ENCODE measurements around the gene MALT1. TPM values are rescaled to one million over a fixed set of nuclear protein-coding genes. Genes with fewer than 3 reads are reported as not detected.
"Not testable (repeated sequence)": the region's sequence is repeated elsewhere in the genome, so short reads cannot be mapped to it uniquely, and the experiment has no call there.

Gene MALT1, protein sequence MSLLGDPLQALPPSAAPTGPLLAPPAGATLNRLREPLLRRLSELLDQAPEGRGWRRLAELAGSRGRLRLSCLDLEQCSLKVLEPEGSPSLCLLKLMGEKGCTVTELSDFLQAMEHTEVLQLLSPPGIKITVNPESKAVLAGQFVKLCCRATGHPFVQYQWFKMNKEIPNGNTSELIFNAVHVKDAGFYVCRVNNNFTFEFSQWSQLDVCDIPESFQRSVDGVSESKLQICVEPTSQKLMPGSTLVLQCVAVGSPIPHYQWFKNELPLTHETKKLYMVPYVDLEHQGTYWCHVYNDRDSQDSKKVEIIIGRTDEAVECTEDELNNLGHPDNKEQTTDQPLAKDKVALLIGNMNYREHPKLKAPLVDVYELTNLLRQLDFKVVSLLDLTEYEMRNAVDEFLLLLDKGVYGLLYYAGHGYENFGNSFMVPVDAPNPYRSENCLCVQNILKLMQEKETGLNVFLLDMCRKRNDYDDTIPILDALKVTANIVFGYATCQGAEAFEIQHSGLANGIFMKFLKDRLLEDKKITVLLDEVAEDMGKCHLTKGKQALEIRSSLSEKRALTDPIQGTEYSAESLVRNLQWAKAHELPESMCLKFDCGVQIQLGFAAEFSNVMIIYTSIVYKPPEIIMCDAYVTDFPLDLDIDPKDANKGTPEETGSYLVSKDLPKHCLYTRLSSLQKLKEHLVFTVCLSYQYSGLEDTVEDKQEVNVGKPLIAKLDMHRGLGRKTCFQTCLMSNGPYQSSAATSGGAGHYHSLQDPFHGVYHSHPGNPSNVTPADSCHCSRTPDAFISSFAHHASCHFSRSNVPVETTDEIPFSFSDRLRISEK
- 11.8 TPM for total RNA-seq
- long read RNA-seq, full-length matches to known transcripts: 5 of 6 reads
- long read RNA-seq, partial matches to known transcripts: 0 of 6 reads
- long read RNA-seq, other reads (novel, unspliced or antisense): 1 of 6 reads

- intact Hi-C loops (cut with DNase I): loop anchor here (2.0 to 5.0 kb wide), 3 partner anchors 44 to 91 kb away; partner anchors contain the start of gene ALPK2
- ATAC-seq: peak; percentile 99
- DNase-seq (ENCODE audit: missing footprints): peak; percentile 96
Observed at GRCh38 chr18:58671111-58671631, at the start of gene MALT1. MALT1 (plus strand) TSS chr18:58671465; CDS start chr18:58671644, 179 bp downstream.

GRCh38 chr18:58624011-58624410 lies 47.3 kb upstream of the MALT1 start:
- peak; percentile 40 for ATAC-seq
- no peak for DNase-seq (ENCODE audit: missing footprints)
- intact Hi-C loops (cut with DNase I): loop anchor here (10.0 kb wide), 1 partner anchor 89 kb away; no protein-coding TSS in a partner anchor

DNA sequence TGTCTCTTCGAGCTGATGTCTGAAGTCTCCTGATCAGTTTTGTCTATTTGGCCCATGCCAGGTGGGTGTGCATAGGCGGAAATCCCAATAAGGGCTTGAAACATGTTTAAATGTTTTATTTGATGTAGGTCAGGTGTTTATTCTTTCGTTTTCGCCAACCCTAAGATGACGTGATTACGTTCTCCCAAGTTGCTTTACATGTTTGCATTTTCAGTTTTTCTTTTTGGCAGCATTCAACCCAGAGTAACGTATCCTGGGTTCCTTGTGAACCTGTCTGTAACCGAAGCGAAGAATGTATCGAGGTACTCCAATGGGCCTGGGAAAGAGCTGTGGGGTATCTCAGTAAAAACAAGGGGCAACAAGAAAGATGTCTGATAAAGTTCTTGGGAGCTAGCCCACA lies 45.4 kb upstream of the MALT1 start:
- intact Hi-C loops (cut with DNase I): loop anchor here (5.0 to 10.0 kb wide), 4 partner anchors 46 to 136 kb away; partner anchors contain the start of gene MALT1
- no peak for ATAC-seq

DNA sequence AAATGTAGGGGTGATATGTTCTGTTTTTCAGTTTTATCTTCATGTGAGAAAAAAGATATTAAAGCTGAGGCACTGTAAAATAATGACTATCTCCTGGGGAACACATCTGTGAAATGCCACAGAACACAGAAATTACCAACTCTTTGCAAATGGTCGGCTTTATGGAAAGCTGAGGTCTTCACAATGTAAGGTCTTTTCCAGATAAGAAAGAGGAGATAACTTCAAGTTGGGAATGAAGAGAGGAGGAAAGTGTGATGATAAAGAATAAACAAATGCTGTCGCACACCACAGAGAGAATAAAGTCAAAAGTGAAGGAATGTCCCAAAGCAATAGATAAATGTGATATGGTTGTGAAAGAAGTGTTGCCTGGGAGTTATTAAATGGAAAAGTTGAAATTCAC lies 41.2 kb upstream of the MALT1 start:
- DNase-seq (ENCODE audit: missing footprints): no peak
- no peak for ATAC-seq
- intact Hi-C loops (cut with DNase I): no loop called here

More for the DNA sequence above, 45.4 kb upstream of the MALT1 start:
- no peak for DNase-seq (ENCODE audit: missing footprints)

- intact Hi-C loops (cut with DNase I): no loop called here
- no peak for ATAC-seq
- DNase-seq (ENCODE audit: missing footprints): no peak
Observed at GRCh38 chr18:58631301-58631700, 40.0 kb upstream of the MALT1 start.

DNA sequence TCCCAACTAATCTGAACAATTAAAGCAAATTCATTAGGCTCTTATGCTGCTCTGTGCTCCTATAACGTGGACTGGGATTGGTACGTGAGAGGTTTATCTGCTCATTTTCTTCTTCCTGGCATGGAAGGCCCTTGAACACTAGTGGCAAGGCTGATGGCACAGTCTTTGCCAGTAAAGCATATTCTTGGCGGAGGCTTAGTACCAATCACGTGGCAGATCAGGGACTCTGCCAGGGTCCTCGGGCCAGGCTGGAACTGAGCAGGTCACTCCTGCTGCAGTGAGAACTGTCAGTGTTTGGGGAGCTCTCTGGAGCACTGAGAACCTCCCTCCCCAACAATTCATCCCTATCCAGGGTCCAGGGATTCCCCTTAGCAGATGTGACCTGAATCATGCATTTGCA lies 38.7 kb upstream of the MALT1 start:
- no peak for DNase-seq (ENCODE audit: missing footprints)
- ATAC-seq: peak; percentile 82
- intact Hi-C loops (cut with DNase I): no loop called here

GRCh38 chr18:58633874-58634273 lies 37.4 kb upstream of the MALT1 start:
- DNase-seq (ENCODE audit: missing footprints): no peak
- no peak for ATAC-seq
- intact Hi-C loops (cut with DNase I): no loop called here

- DNase-seq (ENCODE audit: missing footprints) (no peak), ATAC-seq (no peak)
- intact Hi-C loops (cut with DNase I): no loop called here
Observed at GRCh38 chr18:58635891-58636290, 35.4 kb upstream of the MALT1 start.

GRCh38 chr18:58637197-58637596 lies 34.1 kb upstream of the MALT1 start:
- intact Hi-C loops (cut with DNase I): no loop called here
- no peak for ATAC-seq
- DNase-seq (ENCODE audit: missing footprints): no peak

- no peak for DNase-seq (ENCODE audit: missing footprints)
- no peak for ATAC-seq
- intact Hi-C loops (cut with DNase I): no loop called here
Observed at GRCh38 chr18:58637946-58638345, 33.3 kb upstream of the MALT1 start.

- intact Hi-C loops (cut with DNase I): no loop called here
- DNase-seq (ENCODE audit: missing footprints) (no peak), ATAC-seq (no peak)
Observed at GRCh38 chr18:58638441-58638840, 32.8 kb upstream of the MALT1 start.

DNA sequence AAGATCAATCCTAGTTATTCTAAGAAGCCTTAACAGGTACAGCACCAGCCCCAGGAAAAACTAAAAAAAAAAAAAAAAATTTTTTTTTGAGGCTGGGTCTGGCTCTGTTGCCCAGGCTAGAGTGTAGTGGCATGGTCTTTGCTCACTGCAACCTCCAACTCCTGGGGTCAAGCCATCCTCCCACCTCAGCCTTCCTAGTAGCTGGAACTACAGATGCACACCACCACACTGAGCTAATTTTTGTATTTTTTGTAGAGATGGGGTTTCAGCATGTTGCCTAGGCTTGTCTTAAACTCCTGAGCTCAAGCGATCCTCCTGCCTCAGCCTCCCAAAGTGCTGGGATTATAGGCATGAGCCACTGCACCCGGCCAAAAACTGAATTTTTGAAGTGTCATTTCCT lies 32.0 kb upstream of the MALT1 start:
- DNase-seq (ENCODE audit: missing footprints) (no peak), ATAC-seq (no peak)

DNA sequence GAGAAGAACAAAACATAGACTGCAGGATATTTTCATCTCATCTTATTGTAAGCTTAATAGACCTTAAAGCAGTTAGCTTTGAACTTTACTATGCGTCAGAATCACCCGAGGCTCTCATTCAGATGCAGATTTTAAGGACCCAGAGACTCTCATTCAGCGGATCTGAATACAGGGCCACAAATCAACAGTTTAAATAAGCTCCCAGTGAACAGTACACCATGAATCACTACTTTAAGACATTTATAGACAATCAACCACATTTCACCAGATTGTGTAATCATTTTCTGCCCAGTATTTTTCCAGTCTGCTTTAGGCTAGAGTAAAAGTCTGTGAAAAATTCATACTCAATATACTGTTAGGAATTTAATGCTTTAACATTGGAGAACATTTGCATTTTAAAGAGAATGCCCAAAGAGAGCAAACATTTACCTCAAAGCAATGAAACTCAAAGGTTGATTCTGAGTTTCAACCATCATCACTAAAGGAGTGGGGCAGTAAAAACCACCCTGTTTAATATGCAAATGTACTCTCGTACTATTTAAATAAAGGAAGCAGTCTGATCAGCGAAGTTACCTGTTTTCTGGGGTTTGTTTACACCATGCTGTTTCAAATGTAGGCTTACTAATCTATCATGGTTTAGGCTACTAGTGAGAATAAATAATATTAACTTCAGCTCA lies 31.4 kb upstream of the MALT1 start:
- DNase-seq (ENCODE audit: missing footprints) (no peak), ATAC-seq (no peak)
- intact Hi-C loops (cut with DNase I): no loop called here

More for the DNA sequence above, 32.0 kb upstream of the MALT1 start:
- intact Hi-C loops (cut with DNase I): no loop called here

DNA sequence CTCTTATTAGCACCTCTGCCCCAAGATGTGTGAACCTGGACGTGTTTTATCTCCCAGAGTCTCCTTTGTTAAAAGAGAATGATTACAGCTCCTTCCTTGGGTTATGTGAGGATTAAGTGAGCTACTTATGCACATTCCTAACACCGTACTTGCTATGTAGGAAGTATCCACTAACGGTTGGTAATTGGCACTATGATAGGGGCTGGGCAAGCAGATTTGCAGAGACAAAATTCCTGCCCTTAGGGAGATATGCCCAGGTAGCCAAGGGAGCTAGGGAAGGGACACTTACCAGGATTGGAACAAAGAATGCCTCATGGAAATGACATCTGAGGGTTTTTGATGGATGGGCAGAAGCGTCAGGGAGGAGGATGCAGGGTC lies 30.8 kb upstream of the MALT1 start:
- DNase-seq (ENCODE audit: missing footprints) (no peak), ATAC-seq (no peak)
- intact Hi-C loops (cut with DNase I): no loop called here

DNA sequence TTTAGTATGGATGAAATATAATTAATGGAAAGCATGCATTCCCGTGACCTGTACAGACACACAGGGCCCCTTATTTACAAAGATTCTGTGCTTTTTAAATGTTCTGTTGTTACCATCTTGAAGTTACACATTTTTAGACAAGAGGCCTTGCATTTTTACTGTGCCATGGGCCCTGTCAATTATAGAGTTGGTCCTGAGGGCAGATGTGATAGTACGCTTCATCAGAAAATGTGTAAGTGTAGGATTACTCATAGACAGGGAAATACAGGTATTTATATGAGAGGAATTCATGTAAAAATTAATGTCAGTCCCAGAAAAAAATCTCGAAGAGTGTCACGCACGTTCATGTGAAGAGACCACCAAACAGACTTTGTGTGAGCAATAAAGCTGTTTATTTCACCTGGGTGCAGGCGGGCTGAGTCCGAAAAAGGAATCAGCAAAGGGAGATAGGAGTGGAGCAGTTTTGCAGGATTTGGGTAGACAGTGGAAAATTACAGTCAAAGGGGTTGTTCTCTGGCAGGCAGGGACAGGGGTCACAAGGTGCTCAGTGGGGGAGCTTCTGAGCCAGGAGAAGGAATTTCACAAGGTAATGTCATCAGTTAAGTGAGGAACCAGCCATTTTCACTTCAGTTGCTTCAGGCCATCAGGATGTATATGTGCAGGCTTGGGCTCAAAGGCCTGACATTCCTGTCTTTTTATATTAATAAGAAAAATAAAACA lies 30.2 kb upstream of the MALT1 start:
- intact Hi-C loops (cut with DNase I): no loop called here
- DNase-seq (ENCODE audit: missing footprints) (no peak), ATAC-seq (no peak)

GRCh38 chr18:58643557-58643956 lies 27.7 kb upstream of the MALT1 start:
- intact Hi-C loops (cut with DNase I); DNase-seq (ENCODE audit: missing footprints); ATAC-seq: not testable (repeated sequence)

GRCh38 chr18:58645398-58645797 lies 25.9 kb upstream of the MALT1 start:
- no peak for DNase-seq (ENCODE audit: missing footprints)
- intact Hi-C loops (cut with DNase I): no loop called here
- no peak for ATAC-seq

GRCh38 chr18:58646334-58646862 lies 24.9 kb upstream of the MALT1 start:
- ATAC-seq (no peak), DNase-seq (ENCODE audit: missing footprints) (no peak)
- intact Hi-C loops (cut with DNase I): no loop called here
